Measurements from ENCODE around the gene SGTB.

- TF ChIP-seq CTCF (IDR thresholded peaks at IDR 0.05 in 8 of 11, conservative IDR thresholded peaks at IDR 0.05 in 3 of 11) (no peak), POLR2AphosphoS5 (IDR thresholded peaks at IDR 0.05) (no peak), POLR2A (IDR thresholded peaks at IDR 0.05) (no peak)
Observed at GRCh38 chr5:65722575-65723403, 880 bp upstream of the SGTB start.
